ENCODE measurements around the gene ATP13A5.

ATP13A5 gene

DNA sequence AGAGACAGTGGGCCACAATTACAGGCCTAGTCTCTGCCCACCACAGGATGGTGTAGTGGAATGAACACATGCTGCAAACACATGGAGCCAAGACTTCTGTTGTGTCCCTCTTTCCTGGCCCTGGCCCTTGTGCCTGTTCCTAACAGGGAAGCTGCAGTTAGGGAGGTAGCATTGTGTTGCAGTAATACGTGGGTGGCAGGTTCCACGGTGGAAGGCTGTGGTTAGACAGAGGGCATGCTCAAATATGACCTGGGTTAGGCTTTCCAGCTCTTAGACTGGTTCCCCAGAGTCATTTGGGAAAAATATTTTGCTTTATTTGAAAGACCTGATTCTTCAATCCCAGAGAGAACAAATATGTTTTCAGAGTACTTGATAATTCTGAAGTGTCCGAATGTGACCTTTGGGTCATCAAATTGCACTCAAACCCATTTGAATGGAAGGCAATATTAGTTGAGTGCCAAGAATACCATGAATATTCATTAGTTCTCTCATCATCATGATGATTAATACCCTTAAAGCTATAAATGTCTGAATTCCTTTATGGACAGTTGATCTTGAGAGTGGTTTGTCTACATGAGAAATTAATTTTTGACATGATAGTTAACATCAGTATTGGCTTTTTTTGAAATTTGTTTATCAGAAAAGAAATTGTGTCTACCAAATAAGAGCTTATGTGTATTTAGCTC, 109.1 kb downstream of the ATP13A5 start:
- in situ Hi-C loops (cut with HindIII; ENCODE audit: low pct_ligation_motif_present, low sequenced_read_pairs): no loop called here
- no peak for TF ChIP-seq CTCF (IDR thresholded peaks at IDR 0.05; ENCODE audit: low read depth, low read length, missing control alignments)
- Histone ChIP-seq H3K4me3 (ENCODE audit: low read depth, low read length) (no peak overlapping the region), H3K36me3 (replicated peaks) (no peaks in the 10 kb centered on the region), H3K27ac (no peak overlapping the region), H3K27me3 (replicated peaks) (no peaks in the 10 kb centered on the region)
- no peak for DNase-seq

DNA sequence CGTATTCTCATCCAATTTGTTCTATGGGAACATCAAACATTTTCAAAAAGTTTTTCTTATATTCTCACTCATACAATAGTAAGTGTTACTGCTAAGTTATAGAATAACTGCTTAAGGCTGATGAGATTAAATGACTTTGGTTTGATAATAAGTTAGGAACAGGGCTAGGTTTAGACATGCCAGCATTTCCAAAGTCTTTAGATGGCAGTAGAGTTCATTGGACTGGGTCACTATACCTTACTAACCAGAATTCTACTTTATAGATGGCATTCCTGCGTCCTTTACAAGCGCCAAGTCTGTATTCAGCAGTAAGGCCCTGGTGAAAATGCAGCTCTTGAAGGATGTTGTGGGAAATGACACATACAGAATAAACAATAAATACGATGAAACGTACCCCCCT, 115.8 kb downstream of the ATP13A5 start:
- no peaks in the 10 kb centered on the region for H3K27me3 ChIP-seq (replicated peaks)
- H3K4me3 ChIP-seq (ENCODE audit: low read depth, low read length): no peak overlapping the region
- DNase-seq: no peak
- no peak for TF ChIP-seq CTCF (IDR thresholded peaks at IDR 0.05; ENCODE audit: low read depth, low read length, missing control alignments)
- no peak overlapping the region for H3K27ac ChIP-seq
- no peaks in the 10 kb centered on the region for H3K36me3 ChIP-seq (replicated peaks)
- in situ Hi-C loops (cut with HindIII; ENCODE audit: low pct_ligation_motif_present, low sequenced_read_pairs): no loop called here

GRCh38 chr3:193261970-193262369, 116.6 kb downstream of the ATP13A5 start:
- no peaks in the 10 kb centered on the region for H3K36me3 ChIP-seq (replicated peaks)
- no peak overlapping the region for H3K4me3 ChIP-seq (ENCODE audit: low read depth, low read length)
- H3K27ac ChIP-seq: no peak overlapping the region
- TF ChIP-seq CTCF (IDR thresholded peaks at IDR 0.05; ENCODE audit: low read depth, low read length, missing control alignments): no peak
- no peak for DNase-seq
- in situ Hi-C loops (cut with HindIII; ENCODE audit: low pct_ligation_motif_present, low sequenced_read_pairs): no loop called here
- no peaks in the 10 kb centered on the region for H3K27me3 ChIP-seq (replicated peaks)

DNA sequence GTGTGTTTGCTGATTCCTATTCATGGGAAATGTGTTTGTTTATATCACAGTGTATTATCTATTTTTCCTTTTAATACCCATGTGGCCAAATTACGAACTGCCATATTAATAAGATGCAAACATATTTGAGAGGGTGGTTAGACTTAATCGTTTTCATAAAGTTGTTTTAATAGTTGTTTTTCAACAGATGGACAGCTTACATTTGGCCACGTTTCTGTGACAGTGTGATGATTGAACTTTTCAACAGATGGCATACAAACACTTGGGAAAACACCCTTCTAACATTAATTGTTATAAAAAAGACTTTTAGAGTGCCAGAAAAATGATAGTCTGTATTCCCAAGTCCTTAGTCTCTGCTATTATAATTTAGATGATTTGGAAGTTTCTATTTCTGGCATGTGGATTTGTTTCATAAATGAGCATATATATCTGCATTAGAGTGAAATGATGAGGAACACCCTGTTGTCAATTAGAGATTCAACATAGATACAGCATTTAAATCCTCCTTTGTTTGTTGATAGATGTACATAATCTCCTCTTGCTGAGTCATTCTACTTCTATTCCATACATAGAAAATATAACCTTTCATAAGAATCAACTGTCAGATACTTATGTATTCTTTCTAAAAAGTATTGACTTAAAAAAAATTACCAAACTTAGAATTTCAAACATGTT, 124.4 kb downstream of the ATP13A5 start:
- Histone ChIP-seq H3K36me3 (replicated peaks) (no peaks in the 10 kb centered on the region), H3K27ac (no peak overlapping the region), H3K4me3 (ENCODE audit: low read depth, low read length) (no peak overlapping the region), H3K27me3 (replicated peaks) (no peaks in the 10 kb centered on the region)
- no peak for DNase-seq
- in situ Hi-C loops (cut with HindIII; ENCODE audit: low pct_ligation_motif_present, low sequenced_read_pairs): no loop called here
- no peak for TF ChIP-seq CTCF (IDR thresholded peaks at IDR 0.05; ENCODE audit: low read depth, low read length, missing control alignments)

DNA sequence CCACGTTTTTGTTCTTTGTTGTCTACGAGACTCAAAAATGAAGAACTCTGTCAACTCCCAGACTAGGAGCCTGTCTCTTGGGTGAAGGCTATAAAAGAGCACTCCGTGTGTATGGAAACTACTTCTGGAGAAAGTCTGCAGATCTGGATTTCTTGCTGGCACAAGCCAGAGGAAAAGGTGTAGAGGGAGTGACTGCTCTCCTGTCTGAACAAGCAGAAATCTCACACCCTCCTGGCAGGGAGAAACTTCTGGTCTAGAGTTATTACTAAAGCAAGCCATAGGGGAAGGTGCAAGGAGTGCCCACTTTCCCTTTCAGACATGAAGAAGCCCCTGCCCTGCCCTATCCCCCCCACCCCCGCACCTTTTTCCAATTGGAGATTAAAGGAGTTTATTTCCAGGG, 128.1 kb downstream of the ATP13A5 start:
- no peaks in the 10 kb centered on the region for H3K27me3 ChIP-seq (replicated peaks)
- no peak overlapping the region for H3K4me3 ChIP-seq (ENCODE audit: low read depth, low read length)
- DNase-seq: no peak
- no peaks in the 10 kb centered on the region for H3K36me3 ChIP-seq (replicated peaks)
- no peak overlapping the region for H3K27ac ChIP-seq
- in situ Hi-C loops (cut with HindIII; ENCODE audit: low pct_ligation_motif_present, low sequenced_read_pairs): no loop called here
- no peak for TF ChIP-seq CTCF (IDR thresholded peaks at IDR 0.05; ENCODE audit: low read depth, low read length, missing control alignments)

Measured in brain microvascular endothelial cell (primary cell).